HG02885 (cell line): Measurements from ENCODE around the gene MARS2.
"Not testable (repeated sequence)": the region's sequence is repeated elsewhere in the genome, so short reads cannot be mapped to it uniquely, and the experiment has no call there.

Source experiments
- ATAC-seq: cut with Tn5 transposase; IDR thresholded peaks from one replicate; pipeline ENCODE4 v1.9.1; 2021; ENCODE audit warnings: mild to moderate bottlenecking; ENCODE audit not compliant: unreplicated experiment, poor library complexity

Gene MARS2

DNA sequence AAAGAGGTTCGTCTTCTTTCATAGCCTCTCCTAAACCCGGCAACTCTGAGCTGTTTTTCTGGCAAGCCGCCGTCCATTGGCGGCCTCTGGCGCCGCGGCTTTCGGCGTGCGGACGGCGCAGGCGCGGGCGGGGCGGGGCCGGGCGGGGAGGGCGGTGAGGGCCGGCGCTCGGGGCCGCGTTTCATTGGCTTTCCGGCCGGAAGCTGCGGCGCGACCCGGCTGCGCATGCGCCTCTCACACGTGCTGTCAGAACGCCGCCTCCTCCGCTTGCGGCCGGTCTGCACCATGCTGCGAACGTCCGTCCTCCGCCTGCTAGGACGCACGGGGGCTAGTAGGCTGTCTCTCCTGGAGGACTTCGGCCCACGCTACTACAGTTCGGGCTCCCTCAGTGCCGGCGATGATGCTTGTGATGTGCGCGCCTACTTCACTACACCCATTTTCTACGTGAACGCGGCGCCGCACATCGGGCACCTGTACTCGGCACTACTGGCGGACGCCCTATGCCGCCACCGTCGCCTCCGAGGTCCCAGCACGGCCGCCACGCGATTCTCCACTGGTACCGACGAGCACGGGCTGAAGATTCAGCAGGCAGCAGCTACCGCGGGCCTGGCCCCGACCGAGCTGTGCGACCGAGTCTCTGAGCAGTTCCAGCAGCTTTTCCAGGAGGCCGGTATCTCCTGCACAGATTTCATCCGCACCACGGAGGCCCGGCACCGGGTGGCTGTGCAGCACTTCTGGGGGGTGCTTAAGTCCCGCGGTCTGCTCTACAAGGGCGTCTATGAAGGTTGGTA is at the start of gene MARS2:
Gene MARS2 (plus strand): TSS at position 249 of the 791 bp plus-strand sequence. CDS start 37 bp downstream, at position 286.
- peak; percentile 83 for ATAC-seq

DNA sequence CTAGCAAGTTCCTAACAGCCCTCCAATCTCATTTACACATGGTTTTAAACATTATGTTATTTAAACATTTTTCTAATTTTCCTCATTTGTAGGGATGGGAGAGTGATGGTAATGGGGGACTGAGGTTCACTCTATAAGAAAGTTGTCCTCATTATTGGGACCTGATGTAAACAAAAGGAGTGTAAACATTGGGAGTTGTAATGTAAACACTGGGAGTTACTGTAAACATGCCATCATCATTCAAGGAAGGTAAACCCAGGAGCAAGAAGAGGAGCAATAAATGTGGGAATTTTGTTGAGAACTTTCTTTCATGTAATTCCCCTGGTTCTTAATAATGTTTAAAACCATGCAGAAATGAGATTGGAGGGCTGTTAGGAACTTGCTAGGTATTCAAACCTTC is 47.6 kb upstream of the MARS2 start:
- ATAC-seq: no peak

DNA sequence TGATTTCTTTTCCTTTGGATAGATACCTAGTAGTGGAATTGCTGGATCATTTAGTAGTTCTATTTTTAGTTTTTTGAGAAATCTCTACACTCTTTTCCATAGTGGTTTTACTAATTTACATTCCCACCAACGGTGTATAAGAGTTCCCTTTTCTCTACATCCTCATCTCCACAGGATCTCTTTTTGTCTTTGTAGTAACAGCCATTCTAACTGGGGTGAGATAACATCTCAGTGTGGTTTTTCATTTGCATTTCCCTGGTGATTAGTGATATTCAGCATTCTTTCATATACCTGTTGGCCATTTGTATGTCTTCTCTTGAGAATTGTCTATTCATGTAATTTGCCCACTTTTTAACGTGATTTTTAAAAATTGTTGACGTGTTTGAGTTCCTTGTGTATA is 43.5 kb upstream of the MARS2 start:
- ATAC-seq: no peak

DNA sequence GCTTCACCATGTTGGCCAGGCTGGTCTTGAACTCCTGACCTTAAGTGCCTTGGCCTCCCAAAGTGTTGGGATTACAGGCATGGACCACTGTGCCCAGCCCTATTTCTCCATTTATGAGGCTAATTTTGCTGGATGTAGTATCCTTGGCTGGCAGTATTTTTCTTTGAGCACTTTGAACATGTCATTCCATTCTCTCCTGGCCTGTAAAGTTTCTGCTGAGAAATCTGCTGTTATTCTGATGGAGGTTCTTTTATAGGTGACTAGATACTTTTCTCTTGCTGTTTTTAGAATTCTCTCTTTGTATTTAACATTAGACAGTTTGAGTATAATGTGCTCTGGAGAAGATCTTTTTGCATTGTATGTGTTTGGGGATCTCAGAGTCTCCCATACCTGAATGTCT is 38.9 kb upstream of the MARS2 start:
- ATAC-seq: no peak

DNA sequence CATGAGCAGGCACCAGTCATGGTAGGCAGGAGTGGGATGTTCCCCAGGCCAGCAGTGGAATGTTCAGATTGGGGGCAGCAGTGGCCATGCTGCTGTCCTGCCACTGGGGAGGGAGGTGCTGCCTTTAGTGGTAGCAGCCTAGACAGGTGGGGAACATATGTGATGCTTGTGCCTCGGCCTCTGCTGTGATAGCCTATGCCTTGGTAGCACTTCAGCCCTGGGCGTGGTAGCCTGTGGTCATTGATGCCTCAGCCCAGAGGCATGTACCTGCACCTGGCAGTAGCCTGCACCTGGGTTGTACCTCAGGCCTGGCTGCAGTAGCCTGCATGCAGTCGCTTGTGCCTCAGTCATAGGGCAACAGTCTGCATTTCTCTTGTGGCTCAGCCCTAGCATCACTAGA is 36.9 kb upstream of the MARS2 start:
- no peak for ATAC-seq

DNA sequence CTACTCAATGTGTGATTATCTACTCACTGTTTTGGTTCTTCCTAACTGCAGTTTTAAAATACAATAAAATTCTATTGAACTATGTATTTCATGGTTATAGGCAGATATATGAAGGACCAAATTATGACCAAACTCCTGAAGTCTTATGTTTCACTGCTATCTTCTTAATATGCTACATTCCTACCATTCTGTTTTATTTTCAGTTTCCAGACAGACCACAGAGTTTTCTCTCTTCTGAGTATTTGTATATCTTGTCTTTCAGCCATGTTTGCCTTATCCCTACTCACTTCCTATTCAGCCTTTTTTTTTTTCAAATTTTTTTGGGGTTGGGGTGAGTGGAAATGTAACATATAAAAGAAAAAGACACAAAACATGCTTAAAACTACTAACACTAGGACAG is 36.1 kb upstream of the MARS2 start:
- ATAC-seq: no peak

DNA sequence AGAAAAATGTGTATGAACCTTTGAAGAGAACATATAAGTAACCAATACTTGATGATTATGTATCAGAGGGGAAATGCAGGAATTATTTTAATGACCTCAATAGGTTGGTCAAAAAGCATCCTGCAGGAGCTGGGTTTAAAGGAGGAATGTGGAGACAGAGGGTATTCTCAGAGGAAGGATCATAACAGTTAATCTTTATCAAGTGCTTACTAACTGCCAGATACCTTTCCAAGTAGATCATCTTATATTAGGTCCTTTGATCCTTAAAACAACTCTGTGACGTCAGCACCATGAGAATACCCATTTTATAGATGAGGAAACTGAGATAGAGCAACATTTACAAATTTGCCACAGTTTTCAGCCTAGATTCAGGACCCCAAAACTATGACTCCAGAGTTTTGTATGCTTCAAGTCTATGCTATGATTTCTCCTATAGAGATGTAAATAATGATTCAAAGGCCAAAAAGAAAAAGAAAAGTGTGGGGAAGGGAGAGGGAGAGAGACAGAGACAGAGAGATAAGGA is 32.7 kb upstream of the MARS2 start:
- no peak for ATAC-seq

DNA sequence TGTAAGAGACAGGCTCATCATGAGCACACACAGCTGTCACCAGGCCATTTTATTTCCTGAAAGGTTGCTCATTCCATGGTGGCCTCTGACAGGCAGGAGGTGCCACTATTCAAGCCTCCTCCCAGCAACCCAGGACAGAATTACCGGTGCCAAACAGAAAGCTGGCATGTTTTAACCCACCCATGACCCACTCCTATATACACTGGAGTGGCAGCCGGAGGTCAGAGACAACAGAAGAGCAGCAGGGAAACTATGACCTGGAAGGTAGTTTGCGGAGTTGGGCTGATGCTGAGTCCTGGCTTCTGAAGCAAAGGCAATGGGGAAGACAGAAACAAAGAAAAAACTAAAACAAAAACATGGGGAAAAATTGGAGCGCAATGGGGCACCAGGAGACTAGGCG is 32.1 kb upstream of the MARS2 start:
- ATAC-seq: no peak

DNA sequence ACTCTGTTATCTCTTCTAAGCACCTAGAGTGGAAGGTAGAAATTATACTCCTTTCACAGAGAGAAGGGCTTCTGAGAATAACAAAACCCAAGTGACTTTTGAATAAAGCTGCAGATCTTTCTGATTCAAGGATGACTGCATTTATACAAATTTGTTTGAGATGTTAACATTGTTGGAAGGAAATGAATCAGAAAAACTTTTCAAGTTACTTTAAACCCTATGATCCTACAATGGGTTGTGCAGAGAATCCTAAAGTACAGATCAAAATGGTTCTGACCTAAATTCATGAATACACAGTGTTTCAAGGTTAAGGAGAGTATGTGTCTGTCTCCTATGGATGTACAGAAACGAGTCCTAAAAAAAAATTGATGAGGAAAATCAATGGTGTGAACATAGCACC is 31.6 kb upstream of the MARS2 start:
- ATAC-seq: no peak

DNA sequence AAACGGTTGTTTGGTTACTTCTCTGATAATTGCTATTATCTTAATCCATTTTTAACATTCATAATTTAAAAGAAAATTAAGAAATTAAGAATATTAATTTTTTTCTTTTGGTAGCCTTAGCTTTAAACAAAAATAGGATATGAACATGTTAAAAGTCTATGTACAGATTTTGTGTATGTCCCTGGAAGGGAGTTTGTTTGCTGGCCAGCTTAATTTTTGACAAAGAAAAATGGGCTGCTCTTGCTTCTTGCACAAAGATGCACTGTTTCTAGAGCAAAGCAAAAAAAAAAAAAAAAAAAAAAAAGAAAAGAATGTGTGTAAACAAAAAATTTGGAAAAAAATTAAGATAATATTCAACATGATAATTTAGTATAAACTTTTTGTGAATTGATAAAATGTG is 31.1 kb upstream of the MARS2 start:
- no peak for ATAC-seq

DNA sequence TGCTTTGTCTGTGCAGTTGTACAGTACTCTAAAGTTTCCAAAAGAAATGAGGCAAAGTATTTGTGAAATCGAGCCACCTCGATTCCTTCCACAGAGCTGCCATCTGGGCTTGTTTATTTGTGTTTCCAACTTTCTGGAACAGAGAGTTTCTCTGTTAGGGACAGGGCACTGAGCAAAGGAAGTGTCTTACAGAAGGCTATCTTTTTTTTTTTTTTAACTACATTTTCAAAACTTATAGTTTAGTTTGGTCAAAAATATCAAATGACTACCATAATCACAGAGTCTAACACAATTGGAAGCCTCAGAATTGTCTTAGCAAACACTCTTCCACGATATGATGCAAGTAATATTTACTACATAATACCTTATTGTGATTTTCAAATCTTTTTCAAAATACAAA is 30.6 kb upstream of the MARS2 start:
- no peak for ATAC-seq

DNA sequence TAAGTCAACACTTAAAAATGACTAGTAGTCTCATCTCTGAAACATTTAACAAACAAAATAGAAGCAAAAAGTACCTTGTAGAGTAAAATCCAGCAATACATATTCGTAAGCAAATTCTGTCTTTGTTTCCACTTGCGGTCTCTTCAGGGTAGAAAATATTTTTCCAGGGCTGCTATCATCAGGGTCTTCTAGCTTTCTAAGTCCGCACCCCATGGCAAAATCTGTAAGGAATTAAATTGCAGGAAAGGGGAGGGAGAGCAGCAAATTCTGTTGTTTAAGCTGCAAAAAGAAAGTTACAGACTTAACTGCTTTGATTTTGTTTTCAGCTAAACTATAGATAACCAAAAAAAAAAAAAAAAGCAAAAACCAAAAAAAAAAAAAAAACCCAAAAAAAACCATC is 29.9 kb upstream of the MARS2 start, which contains the start of gene RFTN2:
Gene RFTN2 (minus strand): TSS at position 342 of the 400 bp plus-strand sequence. CDS start 129 bp downstream, at position 213.
- ATAC-seq: no peak

DNA sequence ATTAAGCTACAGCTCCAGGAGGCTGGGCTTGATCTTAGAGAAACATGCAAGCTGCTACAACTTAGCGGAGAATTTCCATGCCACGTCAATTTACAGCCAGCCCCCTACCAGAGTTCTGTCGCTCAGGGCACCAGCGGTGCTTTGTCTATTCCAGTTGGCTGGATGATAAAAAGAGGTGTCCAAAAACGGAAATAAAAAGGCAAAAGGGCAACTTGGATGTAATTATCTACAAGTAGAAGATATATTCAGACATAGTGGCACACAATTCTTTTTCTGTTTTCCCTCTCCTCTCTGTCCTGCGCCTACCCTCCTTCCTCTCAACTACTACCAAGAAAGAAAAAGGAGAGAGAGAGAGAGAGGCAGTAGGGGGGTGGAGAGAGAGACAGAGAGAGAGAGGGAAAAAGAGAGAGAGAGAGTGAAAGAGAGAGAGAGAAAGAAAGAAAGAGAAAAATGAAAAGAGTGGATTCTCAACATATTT is 29.4 kb upstream of the MARS2 start:
- no peak for ATAC-seq

DNA sequence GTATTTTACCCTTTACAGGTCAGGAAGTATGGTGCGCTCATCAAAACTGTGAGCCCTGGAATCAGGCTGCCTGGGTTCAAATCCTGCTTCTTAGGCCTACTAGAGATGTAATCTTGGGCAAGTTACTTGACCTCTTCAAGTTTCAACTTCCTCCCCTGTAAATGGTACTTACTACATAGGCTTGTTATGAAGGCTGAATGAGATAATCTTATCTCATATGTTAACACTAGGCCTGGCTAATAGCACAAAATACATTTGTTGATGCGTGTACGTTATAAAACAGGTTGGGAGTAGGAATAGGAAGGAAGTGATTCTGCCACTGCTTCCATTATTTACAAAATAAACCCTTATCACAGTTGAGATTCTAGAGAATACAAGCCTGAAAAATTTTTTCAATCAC is 28.1 kb upstream of the MARS2 start:
- ATAC-seq: no peak

DNA sequence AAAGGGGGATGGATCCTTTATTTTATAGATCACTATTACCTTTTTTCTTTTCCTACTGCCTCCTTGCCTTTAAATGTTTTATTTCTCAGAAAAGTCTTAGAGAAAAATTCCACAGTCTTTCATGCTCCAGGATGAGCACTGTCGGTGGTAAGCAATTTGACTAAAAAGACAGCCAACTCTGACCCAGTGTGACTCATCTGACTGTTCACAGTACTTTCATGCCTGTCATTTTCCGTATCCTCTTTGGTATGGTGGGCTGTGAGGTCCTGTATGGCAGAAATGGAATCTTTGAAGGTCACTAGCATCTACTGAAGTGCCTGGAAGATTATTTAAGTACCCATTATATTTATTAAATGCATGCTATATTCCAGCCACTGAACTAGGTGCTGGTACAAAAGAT is 27.7 kb upstream of the MARS2 start:
- ATAC-seq: no peak

DNA sequence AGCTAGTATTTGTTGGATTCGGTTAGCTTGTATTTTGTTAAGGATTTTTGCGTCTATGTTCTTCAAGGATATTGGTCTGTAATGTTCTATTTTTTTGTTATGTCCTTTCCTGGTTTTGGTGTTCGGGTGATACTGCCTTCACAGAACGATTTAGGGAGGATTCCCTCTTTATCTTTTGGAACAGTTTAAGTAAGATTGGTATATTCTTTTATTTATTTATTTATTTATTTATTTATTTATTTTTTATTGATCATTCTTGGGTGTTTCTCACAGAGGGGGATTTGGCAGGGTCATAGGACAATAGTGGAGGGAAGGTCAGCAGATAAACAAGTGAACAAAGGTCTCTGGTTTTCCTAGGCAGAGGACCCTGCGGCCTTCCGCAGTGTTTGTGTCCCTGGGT is 10.0 kb upstream of the MARS2 start:
- ATAC-seq: not testable (repeated sequence)

DNA sequence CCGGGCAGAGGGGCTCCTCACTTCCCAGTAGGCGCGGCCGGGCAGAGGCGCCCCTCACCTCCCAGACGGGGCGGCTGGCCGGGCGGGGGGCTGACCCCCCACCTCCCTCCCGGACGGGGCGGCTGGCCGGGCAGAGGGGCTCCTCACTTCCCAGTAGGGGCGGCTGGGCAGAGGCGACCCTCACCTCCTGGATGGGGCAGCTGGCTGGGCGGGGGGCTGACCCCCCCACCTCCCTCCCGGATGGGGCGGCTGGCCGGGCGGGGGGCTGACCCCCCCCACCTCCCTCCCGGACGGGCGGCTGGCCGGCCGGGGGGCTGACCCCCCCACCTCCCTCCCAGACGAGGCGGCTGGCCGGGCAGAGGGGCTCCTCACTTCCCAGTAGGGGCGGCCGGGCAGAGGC is 9.2 kb upstream of the MARS2 start:
- ATAC-seq: not testable (repeated sequence)

DNA sequence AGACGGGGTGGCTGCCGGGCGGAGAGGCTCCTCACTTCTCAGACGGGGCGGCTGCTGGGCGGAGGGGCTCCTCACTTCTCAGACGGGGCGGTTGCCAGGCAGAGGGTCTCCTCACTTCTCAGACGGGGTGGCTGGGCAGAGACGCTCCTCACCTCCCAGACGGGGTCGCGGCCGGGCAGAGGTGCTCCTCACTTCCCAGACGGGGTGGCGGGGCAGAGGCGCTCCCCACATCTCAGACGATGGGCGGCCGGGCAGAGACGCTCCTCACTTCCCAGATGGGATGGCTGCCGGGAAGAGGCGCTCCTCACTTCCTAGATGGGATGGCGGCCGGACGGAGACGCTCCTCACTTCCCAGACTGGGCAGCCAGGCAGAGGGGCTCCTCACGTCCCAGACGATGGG is 8.6 kb upstream of the MARS2 start:
- ATAC-seq: not testable (repeated sequence)

DNA sequence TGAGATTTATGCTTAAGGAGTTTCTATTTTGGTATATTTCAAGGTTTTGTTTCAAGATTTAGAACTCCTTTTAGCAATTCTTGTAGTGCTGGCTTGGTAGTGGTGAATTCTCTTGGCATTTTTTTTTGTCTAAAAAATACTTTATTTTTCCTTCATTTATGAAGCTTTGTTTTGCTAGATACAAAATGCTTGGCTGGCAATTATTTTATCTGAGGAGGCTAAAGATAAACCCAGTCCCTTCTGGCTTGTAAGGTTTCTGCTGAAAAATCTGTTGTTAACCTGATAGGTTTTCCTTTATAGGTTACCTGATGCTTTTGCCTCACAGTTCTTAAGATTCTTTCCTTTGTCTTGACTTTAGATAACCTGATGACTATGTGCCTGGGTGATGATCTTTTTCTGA is 5.4 kb upstream of the MARS2 start:
- ATAC-seq: not testable (repeated sequence)

DNA sequence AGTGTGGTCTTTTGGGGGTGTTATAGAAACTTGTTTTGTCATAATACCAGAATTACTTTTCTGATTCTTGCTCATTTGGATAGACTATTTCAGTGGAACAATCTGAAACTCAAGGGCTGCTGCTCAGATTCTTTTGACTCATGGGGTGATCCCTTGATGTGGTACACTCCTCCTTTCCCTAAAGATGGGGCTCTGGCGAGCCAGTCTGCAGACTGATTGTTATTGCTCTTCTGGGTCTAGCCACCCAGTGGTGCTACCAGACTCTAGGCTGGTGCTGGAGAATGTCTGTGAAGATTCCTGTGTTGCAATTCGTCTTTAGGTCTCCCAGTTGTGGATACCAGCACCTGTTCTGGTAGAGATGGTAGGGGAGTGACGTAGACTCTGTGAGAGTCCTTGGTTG is 4.2 kb upstream of the MARS2 start:
- ATAC-seq: no peak

DNA sequence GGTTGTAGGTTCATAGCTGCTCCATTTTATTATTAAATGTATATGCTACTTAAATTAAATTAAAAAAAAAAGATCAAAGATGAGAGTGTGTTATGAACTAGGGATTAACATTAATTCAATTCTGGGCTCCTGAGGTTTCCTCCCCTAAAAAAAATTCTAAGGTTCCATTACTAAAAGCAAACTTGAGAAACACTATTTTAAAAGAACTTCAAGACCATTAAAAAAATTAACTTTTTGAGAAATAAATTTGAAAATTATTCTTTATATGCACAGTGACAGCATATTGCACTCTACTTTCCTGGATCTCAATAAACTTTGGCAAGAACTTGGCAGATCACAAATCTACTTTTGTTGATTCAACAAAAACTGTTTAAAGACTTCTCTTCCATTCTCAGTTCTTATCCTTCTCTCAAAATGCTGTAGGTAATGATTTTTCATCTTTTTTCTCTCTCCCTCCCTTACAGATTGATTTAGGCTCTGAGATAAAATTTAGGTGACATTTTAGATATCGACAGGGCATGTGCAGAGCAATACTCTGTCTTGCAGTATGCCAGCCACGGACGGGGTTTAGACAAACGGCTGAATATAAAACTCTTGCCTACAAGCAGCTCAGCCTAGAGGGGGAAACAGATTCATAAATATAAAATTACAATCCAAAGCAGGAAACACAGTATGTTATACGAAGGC is 592 bp upstream of the MARS2 start:
- ATAC-seq: peak; percentile 40
